CD4-positive, alpha-beta T cell treated with Interleukin-1 beta for 1 hour (primary cell): ENCODE data around the gene SLCO4A1.

Experiments used
- DNase-seq, 2 donors: peaks; one replicate each; pipeline ENCODE4 v3.0.0-alpha.2; 2020 to 2022

SLCO4A1 gene

GRCh38 chr20:62703853-62704228 is 61.5 kb downstream of the SLCO4A1 start:
- no peak for DNase-seq

GRCh38 chr20:62704341-62704948 is 62.1 kb downstream of the SLCO4A1 start:
- DNase-seq, result no peak

GRCh38 chr20:62705627-62706026 is 63.3 kb downstream of the SLCO4A1 start:
- DNase-seq, result no peak

- no peak for DNase-seq
Measured at GRCh38 chr20:62706344-62706743, 64.0 kb downstream of the SLCO4A1 start.

GRCh38 chr20:62706857-62707256 is 64.6 kb downstream of the SLCO4A1 start:
- DNase-seq, result no peak

- DNase-seq, result no peak
Measured at GRCh38 chr20:62707276-62707920, 65.1 kb downstream of the SLCO4A1 start.

GRCh38 chr20:62707921-62708521 is 65.7 kb downstream of the SLCO4A1 start:
- DNase-seq, result no peak

GRCh38 chr20:62708591-62709536 is 66.6 kb downstream of the SLCO4A1 start, which contains the start of gene NTSR1:
Gene NTSR1 (plus strand): TSS chr20:62708836. CDS start chr20:62709208, 372 bp downstream.
- DNase-seq, result no peak

GRCh38 chr20:62709537-62709905 is 67.2 kb downstream of the SLCO4A1 start:
- DNase-seq, result no peak

GRCh38 chr20:62710221-62710885 is 68.0 kb downstream of the SLCO4A1 start:
- DNase-seq, result no peak

- peak in 1 of 2 donors; percentile 3 for DNase-seq
Measured at GRCh38 chr20:62710886-62711702, 68.8 kb downstream of the SLCO4A1 start.

GRCh38 chr20:62711703-62712101 is 69.4 kb downstream of the SLCO4A1 start:
- no peak for DNase-seq

- no peak for DNase-seq
Measured at GRCh38 chr20:62712606-62713005, 70.3 kb downstream of the SLCO4A1 start.

- no peak for DNase-seq
Measured at GRCh38 chr20:62714006-62714405, 71.7 kb downstream of the SLCO4A1 start.

- DNase-seq, result no peak
Measured at GRCh38 chr20:62714799-62715198, 72.5 kb downstream of the SLCO4A1 start.

- DNase-seq, result no peak
Measured at GRCh38 chr20:62715201-62715600, 72.9 kb downstream of the SLCO4A1 start.

GRCh38 chr20:62716198-62716940 is 74.1 kb downstream of the SLCO4A1 start:
- peak in 1 of 2 donors; percentile 30 for DNase-seq

GRCh38 chr20:62716941-62717310 is 74.6 kb downstream of the SLCO4A1 start:
- DNase-seq, result no peak

- no peak for DNase-seq
Measured at GRCh38 chr20:62717933-62718332, 75.6 kb downstream of the SLCO4A1 start.

- DNase-seq, result no peak
Measured at GRCh38 chr20:62718546-62718945, 76.2 kb downstream of the SLCO4A1 start.
